GM12874 (cell line): Measurements from ENCODE around the gene SOX5.

Experiments used
- CTCF ChIP-seq: IDR thresholded peaks from 2 replicates; pipeline ENCODE4 v1.5.1; 2011; ENCODE audit warnings: low read depth, mild to moderate bottlenecking, control low read depth, low read length, moderate library complexity; ENCODE audit not compliant: insufficient read depth

The SOX5 gene

DNA sequence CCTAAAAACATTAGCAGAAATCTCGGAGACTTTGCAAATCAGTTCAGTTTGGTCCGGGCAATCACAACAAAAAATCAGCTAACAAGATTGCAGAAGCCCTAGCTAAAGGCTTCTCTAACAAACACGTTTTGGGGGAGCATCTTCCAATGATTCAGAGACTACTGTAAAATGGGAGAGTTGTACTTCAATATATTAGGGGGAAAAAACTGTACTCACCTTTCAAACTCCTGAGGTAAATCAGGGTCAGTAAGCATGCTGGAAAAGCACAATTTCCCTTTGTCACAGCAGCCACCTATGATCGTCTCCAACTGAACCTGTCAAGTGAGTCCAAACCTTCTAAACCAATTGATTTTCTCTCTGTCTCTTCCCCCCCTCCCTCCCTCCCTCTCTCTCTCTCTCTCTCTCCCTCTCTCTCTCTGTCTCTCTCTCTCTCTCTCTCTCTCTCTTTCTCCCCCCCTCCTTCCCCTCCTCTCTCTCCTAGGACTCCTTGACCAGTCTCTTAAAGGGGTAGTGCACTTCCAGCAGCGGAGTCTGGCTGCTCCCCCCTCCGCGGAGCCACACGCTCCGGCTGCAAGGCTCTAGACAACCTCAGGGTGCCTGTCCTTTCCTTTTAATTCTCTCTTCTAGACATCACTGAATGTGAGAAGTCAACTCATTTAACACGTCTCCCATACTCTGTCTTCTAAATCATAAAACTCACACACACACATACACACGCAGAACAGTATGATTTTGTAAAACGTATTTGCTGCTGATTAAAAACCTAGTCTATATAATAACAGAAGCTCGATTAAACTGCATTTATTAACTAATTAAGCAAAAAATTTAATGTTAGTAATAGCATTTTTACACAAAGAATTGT is at the start of gene SOX5:
Gene SOX5 (minus strand): TSS at position 323 of the 862 bp plus-strand sequence. CDS start 69 bp downstream, at position 254.
- TF ChIP-seq CTCF, result no peak

DNA sequence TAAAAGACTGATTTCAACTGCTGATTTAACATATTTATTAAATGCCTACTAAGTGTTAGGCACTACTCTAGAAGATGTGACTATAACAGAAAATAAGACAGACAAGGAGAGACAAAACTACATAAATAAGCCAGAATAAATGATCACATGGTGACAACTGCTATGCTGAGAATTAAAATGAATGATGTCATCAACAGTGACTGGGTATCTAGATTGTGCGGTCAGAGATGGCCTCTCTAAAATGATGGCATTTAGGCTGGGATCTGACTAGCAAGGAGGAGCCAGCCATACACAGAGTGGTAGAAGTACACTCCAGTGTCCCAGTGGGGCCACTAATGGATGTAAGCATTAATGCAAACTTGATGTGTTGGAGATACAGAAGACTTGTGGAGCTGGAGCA is 37.6 kb upstream of the SOX5 start:
- no peak for TF ChIP-seq CTCF

- no peak for TF ChIP-seq CTCF
Observed at GRCh38 chr12:23980826-23981225, 31.4 kb upstream of the SOX5 start.

DNA sequence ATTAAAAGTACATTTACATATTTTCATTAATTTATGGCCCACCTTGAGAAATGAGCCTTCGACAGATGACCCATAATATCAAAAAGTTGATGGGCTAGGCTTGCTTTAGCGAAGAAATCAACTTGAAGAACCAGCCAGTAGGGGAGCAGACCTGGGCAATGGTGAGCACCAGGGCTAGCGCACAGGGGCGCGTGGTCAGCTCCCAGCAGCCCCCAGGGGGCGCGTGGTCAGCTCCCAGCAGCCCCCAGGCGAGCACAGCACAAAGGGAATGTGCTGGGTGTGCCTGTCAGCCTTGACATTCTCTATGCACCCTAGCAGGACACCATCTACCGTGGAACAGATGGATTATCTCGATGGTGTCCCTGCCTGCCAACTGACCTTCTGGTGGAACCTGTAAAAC is 15.3 kb upstream of the SOX5 start:
- no peak for TF ChIP-seq CTCF

DNA sequence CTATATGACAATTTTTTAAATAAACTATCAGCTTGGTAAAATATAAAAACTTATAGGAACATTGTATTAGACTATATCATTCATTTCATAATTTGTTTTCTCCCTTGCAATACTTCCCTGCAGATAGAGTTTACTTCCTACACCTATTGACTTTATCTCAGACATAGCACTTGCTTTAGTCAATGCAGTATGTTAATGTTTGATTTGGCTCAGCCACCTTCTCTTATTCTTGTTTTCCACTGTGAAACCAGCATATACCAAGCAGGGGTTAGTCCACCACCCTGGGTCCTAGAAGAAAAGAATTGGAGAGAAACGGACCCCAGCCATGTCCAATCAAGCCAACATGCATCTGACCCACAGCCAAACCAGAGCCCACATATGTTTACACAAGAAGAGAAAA is 10.4 kb upstream of the SOX5 start:
- no peak for TF ChIP-seq CTCF

- no peak for TF ChIP-seq CTCF
Observed at GRCh38 chr12:23954332-23954731, 4.9 kb upstream of the SOX5 start.

DNA sequence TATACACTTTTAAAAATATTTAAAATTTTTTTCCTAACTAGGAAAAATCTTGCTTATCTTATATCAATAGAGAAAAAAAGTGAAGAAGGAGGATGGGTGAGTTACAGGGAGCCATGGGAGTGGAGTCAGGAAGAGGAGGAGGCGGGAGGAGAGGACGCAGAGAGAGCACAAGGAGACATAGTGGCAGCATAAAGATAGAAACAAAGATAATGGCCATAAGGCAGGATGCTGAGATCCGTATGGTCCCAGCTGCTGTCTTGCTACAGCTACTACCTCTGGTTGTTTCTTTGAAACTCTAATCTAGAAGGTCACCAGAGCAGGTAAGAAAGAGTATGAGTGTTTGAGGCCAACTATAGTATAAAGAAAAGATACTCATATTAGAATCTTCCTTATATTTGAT is 2.6 kb upstream of the SOX5 start:
- no peak for TF ChIP-seq CTCF
